CD4-positive, alpha-beta T cell treated with Interferon gamma for 1 hour (primary cell): ENCODE measurements around the gene ZFP36L2.

ENCODE experiments used
- DNase-seq: peaks from one replicate; pipeline ENCODE4 v3.0.0-alpha.2; 2020

The ZFP36L2 gene

DNA sequence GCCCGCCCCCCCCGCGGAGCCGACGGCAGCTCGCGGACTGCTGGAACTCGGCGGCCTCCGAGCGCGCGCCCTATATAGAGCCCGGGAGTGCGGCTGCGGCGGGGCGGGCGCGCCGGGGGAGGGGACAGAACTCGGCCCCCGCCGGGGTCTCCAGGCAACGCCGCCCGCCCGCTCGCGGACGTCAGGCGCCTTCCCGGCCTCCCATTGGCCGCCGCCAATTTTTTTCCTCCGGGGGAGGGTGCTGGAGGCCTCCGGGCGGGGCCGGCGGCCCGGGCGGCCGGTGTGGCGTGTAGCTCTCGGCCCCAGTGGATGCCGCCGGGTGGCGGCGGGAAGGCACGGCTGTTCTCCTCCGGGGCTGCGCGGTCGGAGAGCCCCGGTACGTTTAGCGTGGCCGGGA lies at the start of gene ZFP36L2:
TSS of gene ZFP36L2 (minus strand) at position 49 of the 397 bp plus-strand sequence. CDS start 291 bp downstream, outside the sequence.
- peak; percentile 96 for DNase-seq

GRCh38 chr2:43274721-43275120 lies 48.3 kb upstream of the ZFP36L2 start:
- DNase-seq: no peak

DNA sequence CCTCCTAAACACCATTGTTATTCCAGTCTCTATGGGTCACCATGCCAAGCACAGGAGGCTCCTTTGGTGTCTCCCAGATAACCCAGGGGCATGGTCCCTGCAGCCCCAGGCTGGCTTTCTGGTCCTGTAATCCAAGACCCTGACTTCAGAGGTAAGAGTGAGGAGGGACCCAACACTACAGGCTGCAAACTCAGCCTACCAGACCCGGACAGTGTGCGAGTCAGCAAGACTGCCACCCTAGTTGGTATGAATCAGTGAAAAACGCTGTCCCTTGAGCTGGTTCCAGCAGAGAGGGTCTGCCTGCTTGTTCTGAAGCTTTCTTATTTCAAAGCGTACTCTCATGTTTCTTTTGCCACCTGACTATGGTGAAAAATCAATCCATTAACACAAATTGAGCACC lies 47.6 kb upstream of the ZFP36L2 start:
- DNase-seq: no peak

- DNase-seq: no peak
Observed at GRCh38 chr2:43273529-43273928, 47.1 kb upstream of the ZFP36L2 start.

GRCh38 chr2:43270930-43271615 lies 44.7 kb upstream of the ZFP36L2 start:
- DNase-seq: no peak

DNA sequence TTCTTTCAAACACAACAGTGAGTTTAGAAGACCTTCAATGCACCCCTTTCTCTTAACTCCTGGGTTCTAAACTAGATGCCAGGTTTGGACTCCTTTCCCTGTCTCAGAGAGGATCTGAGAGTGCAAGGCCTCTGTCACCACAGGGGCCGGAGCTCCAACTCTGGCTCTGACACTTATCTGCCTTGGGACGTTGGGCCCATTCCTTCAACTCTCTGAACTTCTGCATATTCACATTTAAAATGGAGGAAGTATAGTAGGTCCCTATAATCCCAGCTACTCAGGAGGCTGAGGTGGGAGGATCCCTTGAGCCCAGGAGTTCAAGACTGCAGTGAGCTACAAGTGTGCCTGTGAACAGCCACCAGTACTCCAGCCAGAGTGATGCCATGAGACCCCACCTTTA lies 44.1 kb upstream of the ZFP36L2 start:
- no peak for DNase-seq

DNA sequence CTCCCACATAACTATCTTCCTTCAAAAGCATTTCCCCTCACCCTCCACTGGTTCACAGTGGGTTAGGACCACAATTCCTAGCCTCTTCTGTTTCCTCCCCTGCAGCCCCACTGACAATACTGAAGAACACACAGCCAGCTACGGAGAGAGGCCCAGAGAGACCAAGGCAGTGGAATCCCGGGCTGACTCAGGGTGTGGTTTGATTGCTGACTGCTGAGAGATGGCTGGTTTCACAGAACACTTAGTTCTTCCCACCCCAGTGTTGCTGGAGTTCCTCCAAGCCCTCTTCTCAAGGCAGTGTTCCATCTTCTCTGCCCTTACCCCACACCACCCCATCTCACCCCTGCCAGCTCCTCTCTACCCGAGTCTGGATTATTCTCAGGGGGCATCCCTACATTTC lies 43.3 kb upstream of the ZFP36L2 start:
- no peak for DNase-seq

GRCh38 chr2:43269074-43269572 lies 42.7 kb upstream of the ZFP36L2 start:
- DNase-seq: peak; percentile 48

GRCh38 chr2:43268066-43268953 lies 41.9 kb upstream of the ZFP36L2 start:
- no peak for DNase-seq

- no peak for DNase-seq
Observed at GRCh38 chr2:43267381-43267780, 41.0 kb upstream of the ZFP36L2 start.

GRCh38 chr2:43266711-43267111 lies 40.3 kb upstream of the ZFP36L2 start:
- peak; percentile 24 for DNase-seq

GRCh38 chr2:43265421-43265820 lies 39.0 kb upstream of the ZFP36L2 start:
- no peak for DNase-seq

- DNase-seq: no peak
Observed at GRCh38 chr2:43265001-43265400, 38.6 kb upstream of the ZFP36L2 start.

DNA sequence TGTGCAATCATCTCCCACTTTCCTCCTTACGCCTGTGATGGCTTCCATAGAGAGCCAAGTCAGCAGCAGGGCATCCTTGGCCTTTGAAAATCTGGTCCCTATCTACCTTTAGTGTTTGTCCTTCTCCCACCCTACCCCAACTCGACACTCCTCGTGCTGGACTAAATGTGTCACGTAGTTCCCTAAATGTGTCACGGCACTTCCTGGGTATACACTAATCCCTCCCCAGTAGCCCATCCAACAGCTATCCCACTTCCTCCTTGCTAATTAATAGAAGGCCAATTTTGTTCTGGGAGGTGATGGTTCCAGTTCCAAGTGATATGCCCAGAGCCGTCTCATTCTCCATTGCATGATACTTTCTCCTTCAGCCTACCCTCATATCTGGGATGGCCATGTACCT lies 36.5 kb upstream of the ZFP36L2 start:
- no peak for DNase-seq

DNA sequence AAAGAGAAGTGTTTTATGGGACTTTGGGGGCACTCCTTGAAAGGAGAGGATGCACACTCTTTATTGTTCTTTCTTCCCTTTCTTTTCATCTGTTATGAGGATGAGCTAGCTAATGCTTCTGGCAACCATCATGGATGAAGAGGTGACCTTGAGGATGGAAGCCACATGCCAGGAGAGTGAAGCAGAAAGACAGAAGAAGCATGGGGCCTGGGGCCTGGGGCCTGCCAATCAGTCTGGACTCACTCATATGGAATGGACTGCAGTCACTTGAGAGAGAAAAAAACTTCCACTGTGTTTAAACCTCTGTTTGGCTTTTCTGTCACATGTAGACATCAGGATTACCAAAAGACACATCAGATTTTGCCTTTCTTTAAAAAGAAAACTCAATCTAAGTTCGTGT lies 35.8 kb upstream of the ZFP36L2 start:
- DNase-seq: no peak

- no peak for DNase-seq
Observed at GRCh38 chr2:43259512-43259911, 33.1 kb upstream of the ZFP36L2 start.

GRCh38 chr2:43258547-43259156 lies 32.2 kb upstream of the ZFP36L2 start:
- DNase-seq: no peak

DNA sequence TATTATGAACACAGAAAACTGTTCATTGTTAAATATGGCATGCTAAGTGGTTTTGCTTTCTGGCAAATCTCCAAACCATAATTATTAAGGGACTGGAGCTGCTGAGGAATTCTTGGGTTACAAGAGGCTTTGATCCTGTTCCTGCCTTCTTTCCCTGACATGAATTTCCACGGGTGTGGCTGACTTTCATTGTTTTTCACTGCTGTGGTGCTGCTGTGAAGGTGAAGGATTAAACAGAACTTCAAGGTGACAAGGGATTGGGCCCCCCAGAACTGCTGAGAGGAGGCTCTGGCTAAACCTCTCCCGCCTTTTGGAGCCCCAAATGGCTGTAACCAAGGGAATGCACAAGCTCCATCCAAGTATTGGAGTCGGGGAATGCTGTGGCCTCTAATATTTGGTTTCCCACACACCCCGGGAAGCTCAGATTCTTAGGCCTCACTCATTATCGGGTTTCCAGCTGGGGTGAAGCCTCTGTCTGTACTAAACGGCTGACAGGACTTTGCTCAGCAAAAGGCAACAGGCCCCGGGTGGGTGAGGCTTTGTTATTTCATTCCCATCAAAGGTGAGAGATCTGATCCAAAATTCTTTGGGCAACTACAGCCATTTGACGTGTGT lies 29.0 kb upstream of the ZFP36L2 start:
- DNase-seq: no peak

DNA sequence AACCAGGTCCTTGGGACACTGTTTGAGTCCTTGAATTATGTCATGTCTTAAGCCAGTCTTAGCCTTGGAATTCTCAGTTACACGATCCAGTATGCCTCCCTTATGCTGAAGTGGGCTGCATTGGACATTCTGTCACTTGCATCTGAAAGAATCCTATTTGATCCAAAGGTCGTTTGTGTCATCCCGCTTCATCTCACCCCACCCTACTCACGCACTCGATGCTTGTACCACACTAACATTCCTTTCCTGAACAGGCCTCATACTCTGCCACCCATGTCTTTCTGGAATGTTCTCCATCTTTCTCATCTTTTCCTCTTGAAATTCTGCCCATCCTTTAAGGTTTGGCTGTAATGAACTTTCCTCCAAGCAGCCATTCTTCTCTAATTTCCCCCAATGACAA lies 27.9 kb upstream of the ZFP36L2 start:
- no peak for DNase-seq

- no peak for DNase-seq
Observed at GRCh38 chr2:43251171-43251731, 24.8 kb upstream of the ZFP36L2 start.

DNA sequence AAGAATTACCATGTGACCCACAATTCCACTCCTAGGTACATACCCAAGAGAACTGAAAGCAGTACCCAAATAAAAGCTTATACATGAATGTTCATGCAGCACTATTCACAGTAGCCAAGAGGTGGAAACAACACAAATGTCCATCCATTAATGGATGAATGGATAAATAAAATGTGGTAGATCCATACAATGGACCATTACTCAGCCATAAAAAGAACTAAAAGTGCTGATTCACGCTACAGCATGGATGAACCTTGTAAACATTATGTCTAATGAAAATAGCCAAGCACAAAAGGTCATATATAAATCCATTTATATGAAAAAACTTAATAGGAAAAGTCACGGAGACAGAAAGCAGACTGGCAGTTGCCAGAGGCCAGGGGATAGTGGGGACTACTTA lies 23.6 kb upstream of the ZFP36L2 start:
- DNase-seq: no peak

DNA sequence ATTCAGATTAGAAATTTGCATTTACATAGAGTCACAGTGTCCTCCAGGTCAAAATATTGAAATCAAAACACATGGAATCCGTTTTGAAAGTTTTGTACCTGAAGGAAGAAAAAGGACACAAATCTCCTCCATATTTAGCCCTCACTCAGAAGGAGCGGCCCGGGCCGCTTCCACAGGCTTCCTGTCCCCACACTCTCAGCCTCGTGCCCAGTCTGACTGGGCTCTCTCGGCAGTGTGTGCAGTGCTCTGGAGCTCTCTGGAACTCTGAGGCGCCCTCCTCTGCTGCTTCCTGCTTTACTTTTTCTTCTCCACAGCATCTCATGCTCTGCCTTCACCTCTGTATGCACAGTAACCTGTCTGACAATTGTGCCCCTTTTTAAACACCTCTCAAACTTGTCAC lies 22.2 kb upstream of the ZFP36L2 start:
- DNase-seq: no peak

DNA sequence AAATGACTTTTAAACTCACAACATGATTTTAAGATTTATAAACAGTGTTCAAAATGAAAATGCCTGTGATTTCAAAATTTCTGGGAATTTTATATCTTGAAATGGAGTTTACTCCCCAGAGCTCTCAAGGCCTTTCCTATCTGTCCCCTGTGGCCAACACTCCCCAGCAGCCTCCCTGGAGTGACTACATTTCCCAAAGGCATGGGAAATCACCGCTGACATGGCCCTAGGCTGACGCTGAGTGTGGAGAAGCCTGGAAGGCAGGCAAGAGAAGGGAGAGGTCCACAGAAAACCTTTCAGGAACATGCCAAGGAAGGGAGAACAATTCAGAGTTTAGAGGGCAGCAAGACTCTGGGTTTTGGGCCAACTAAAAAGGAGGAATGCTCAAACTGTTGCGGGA lies 20.2 kb upstream of the ZFP36L2 start:
- DNase-seq: no peak
